ENCODE measurements around the gene TMEM52. TPM values are rescaled to one million over a fixed set of nuclear protein-coding genes. Genes with fewer than 3 reads are reported as not detected.

The TMEM52 gene
- total RNA-seq, 4 donors from 2014 or later = 1.0 TPM; not detected in 3

DNA sequence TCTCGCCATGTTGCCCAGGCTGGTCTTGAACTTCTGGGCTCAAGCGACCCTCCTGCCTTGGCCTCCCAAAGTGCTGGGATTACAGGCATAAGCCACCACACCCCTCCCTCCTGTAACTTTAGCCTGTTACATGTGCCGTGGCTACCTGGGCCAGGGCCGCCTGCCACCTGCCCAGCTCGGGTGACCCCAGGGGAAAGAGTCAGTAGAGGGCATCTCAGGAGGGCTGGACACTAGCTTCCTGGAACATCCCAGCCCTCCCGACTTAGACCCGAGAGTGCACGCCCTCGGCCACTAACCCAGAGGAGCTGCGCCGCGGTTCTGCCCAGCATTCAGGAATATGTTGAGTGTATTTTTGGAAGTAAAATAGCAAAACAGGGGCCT, 40.4 kb upstream of the TMEM52 start:
- DNase-seq (ENCODE audit: low spot score in 2 of 2) = no peak
- Histone ChIP-seq H3K36me3 (no peaks in the 10 kb centered on the region), H3K4me1 (peaks cover 0 to 8% (median 0%) of the 10 kb centered on the region in 4 donors), H3K27me3 (peaks cover 0 to 70% of the 10 kb centered on the region in 2 donors), H3K27ac (no peak overlapping the region), H3K4me3 (no peak overlapping the region), H3K9me3 (no peaks in the 10 kb centered on the region)
- 62 to 83% methylated on average over 5 to 12 of the region's 12 CpGs for WGBS, 2 donors
- TF ChIP-seq CTCF (IDR thresholded peaks at IDR 0.05) (no peak), POLR2A (IDR thresholded peaks at IDR 0.05) (no peak), EP300 (IDR thresholded peaks at IDR 0.05) (no peak)

DNA sequence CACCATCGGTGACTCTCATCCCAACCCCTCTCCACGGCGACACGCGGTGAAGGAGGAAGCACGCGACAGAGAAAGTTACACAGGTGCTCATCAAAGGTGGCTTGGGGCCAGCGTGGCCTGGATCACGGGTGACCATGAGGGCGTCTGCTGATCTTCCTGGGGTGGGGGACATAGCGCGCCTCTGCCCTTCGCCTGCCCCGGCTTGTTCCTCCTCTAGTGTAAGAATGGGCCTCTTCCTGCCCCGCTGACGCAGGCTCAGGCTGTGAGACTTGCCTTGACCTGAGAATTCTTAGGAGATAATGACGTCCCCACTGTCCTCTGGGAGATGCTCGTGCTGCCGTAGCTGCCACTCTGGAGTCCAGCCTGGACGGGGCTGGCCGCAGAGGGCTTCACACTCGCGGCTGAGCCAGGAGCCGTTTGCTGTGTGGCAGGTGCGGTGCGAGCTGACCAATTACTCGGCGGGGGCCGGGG, 39.0 kb upstream of the TMEM52 start:
- H3K27me3 ChIP-seq = peaks cover 0 to 58% of the 10 kb centered on the region in 2 donors
- no peaks in the 10 kb centered on the region for H3K9me3 ChIP-seq
- 82 to 86% methylated on average over 27 of the region's 29 CpGs for WGBS, 2 donors
- no peak for DNase-seq (ENCODE audit: low spot score in 2 of 2)
- H3K4me3 ChIP-seq = no peak overlapping the region
- H3K36me3 ChIP-seq = no peaks in the 10 kb centered on the region
- no peak overlapping the region for H3K27ac ChIP-seq
- peaks cover 0 to 8% (median 0%) of the 10 kb centered on the region in 4 donors for H3K4me1 ChIP-seq
- TF ChIP-seq EP300 (IDR thresholded peaks at IDR 0.05) = no peak
- TF ChIP-seq POLR2A (IDR thresholded peaks at IDR 0.05) = no peak
- TF ChIP-seq CTCF (IDR thresholded peaks at IDR 0.05) = no peak

DNA sequence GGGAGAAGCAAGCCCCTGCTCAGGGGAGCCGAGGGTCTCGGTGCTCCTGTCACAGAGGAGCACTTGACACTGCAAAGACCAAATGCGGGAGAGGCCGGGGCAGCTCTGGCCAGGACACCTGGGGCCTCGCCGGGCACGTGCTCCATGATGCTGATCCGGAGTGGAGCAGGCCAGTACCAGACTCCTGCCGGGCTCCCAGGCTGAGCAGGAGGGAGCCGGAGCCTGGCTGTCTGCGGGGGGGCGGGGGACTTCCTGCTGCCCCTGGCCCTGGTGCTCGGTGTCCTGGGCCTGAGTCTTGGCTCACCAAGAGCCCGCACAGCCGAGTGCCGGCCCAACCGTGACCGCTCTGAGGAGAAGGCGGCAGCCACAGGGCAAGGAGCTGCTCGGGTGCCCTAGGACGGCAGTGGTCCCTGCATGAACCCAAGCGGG, 38.5 kb upstream of the TMEM52 start:
- Histone ChIP-seq H3K9me3 (no peaks in the 10 kb centered on the region), H3K4me3 (no peak overlapping the region), H3K4me1 (peaks cover 0 to 8% (median 0%) of the 10 kb centered on the region in 4 donors), H3K27ac (no peak overlapping the region), H3K27me3 (peaks cover 0 to 58% of the 10 kb centered on the region in 2 donors), H3K36me3 (no peaks in the 10 kb centered on the region)
- TF ChIP-seq EP300 (IDR thresholded peaks at IDR 0.05) (no peak), CTCF (IDR thresholded peaks at IDR 0.05) (no peak), POLR2A (IDR thresholded peaks at IDR 0.05) (no peak)
- DNase-seq (ENCODE audit: low spot score in 2 of 2) = no peak
- WGBS, 2 donors = 80 to 82% methylated on average over 11 to 18 of the region's 22 CpGs

DNA sequence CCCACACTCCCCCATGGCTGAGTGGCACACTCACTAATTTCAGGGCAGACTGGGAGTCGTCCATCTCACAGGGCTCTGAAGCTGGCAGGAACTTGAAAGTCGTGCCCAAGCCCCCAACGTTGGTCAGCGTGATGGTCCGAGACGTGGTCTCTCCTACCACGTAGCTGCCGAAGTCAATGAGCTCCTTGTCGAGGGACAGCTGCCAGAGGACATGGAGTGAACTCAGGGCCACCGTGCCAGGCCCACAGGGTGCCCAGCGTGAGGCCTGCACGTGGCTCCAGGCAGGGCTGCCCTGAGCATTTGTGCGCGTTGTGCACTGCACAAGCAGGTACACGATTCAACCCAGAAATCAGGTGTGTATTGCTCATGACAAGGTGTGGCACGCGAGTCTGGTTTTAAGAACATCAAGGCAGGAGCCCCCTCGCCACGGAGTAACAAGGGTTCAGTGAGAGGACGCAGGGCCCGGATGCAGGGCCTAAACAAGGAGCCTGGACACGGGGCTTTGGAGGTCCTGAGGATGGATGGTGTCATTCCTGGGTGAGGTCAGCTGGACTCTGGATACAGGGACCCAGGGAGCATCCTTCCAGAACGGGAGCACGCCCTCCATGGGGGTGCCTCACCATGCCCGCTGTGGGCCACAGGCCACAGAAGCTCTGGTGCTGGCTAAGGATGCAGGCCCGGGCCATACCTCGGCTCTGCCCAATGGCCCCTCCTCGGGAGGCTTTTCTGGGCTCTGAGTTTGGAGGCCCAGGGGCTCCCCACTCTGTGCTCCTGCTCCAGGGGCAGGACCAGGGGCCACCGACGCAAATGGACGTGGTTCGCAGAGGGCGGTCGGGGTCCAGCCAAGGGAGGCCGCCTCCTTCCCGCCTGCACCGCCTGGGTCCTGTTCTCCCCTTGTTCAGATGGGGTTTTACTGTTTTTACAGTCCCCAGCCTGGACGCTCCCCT, 37.8 kb upstream of the TMEM52 start:
- H3K27ac ChIP-seq = no peak overlapping the region
- TF ChIP-seq POLR2A (IDR thresholded peaks at IDR 0.05) (no peak), EP300 (IDR thresholded peaks at IDR 0.05) (no peak), CTCF (IDR thresholded peaks at IDR 0.05) (no peak)
- H3K4me3 ChIP-seq = no peak overlapping the region
- no peaks in the 10 kb centered on the region for H3K36me3 ChIP-seq
- 89 to 91% methylated on average over 28 to 30 of the region's 38 CpGs for WGBS, 2 donors
- DNase-seq (ENCODE audit: low spot score in 2 of 2) = no peak
- no peaks in the 10 kb centered on the region for H3K9me3 ChIP-seq
- peaks cover 0 to 8% (median 0%) of the 10 kb centered on the region in 4 donors for H3K4me1 ChIP-seq
- peaks cover 0 to 54% of the 10 kb centered on the region in 2 donors for H3K27me3 ChIP-seq

- no peak for DNase-seq (ENCODE audit: low spot score in 2 of 2)
- Histone ChIP-seq H3K9me3 (no peaks in the 10 kb centered on the region), H3K4me3 (no peak overlapping the region), H3K27me3 (peaks cover 0 to 49% of the 10 kb centered on the region in 2 donors), H3K4me1 (peaks cover 0 to 8% (median 0%) of the 10 kb centered on the region in 4 donors), H3K36me3 (no peaks in the 10 kb centered on the region), H3K27ac (no peak overlapping the region)
- TF ChIP-seq POLR2A (IDR thresholded peaks at IDR 0.05) = no peak
- no peak for TF ChIP-seq EP300 (IDR thresholded peaks at IDR 0.05)
- TF ChIP-seq CTCF (IDR thresholded peaks at IDR 0.05) = no peak
- WGBS, 2 donors = 93 to 94% methylated on average over 4 to 5 of the region's 7 CpGs
Measured at GRCh38 chr1:1956101-1956500, 37.0 kb upstream of the TMEM52 start.
